Measurements from ENCODE around the gene BRAP. TPM values are rescaled to one million over a fixed set of nuclear protein-coding genes. Genes with fewer than 3 reads are reported as not detected.
A peak's percentile ranks its signal among the peaks of the same experiment; 100 is the strongest.

The BRAP gene
- total RNA-seq, 1 experiment from 2014 or later: 25.0 TPM

DNA sequence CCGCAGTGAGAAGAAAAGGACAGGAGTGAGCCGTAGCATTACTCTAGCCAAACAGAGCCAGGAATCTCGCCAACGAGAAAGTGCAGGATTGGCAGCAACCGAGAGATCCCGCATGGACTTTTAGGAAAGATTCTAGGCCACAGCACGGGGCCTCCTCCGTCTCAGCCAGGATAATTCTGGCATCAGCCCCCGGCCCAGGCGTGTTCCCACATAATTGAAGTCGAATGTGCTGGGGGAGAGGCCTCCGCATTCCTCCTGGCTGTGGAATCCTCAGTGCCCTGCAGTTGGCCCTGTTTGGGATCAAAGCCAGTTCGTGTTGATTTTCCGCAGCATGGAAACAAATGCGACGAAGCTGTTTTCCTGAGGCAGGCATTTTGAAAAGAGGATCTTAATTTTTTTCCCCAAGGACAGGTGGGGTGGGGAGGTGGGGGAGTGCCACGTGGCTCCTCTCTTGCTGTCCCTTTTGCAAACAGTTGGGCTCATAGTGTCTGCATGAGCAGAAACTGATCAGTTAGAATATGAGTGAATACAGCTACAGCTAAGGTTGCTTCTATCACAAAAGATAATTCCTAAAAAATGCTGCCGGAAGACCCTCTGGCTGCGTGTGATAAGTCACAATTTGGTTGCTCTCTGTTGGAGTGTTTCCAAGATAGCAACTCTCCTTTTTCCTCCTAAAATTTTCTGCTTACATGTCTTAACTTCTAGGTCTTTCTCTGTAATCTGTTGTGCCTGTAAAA is 49.4 kb downstream of the BRAP start:
- Histone ChIP-seq H2BK120ac (ENCODE audit: low read depth, low read length, poor library complexity, severe bottlenecking) (no peak overlapping the region), H2BK12ac (ENCODE audit: insufficient read length, low read depth, low read length) (no peak overlapping the region), H3K4me1 (ENCODE audit: insufficient read depth, low read length) (peaks cover 5% of the 10 kb centered on the region), H3K18ac (ENCODE audit: insufficient read length, low read depth, low read length) (peak overlapping the region; percentile 41), H3K9ac (ENCODE audit: extremely low read depth, insufficient read length, low read length) (peak overlapping the region; percentile 36), H2BK20ac (ENCODE audit: low read depth, low read length, poor library complexity, severe bottlenecking) (no peak overlapping the region), H4K5ac (ENCODE audit: insufficient read length, low read depth, low read length) (no peak overlapping the region), H3K79me2 (ENCODE audit: insufficient read depth, low read length) (no peaks in the 10 kb centered on the region), H2AFZ (ENCODE audit: low read length) (no peak overlapping the region), H3K27me3 (ENCODE audit: insufficient read depth, low read length) (no peaks in the 10 kb centered on the region), H3K14ac (ENCODE audit: insufficient read depth, low read length) (peak overlapping the region; percentile 49), H3K79me1 (ENCODE audit: insufficient read depth, low read depth, low read length, poor library complexity, severe bottlenecking) (no peaks in the 10 kb centered on the region), H2AK5ac (ENCODE audit: insufficient read length, low read length) (no peak overlapping the region), H3K27ac (ENCODE audit: insufficient read length, low read depth, low read length) (no peak overlapping the region), H3K23ac (ENCODE audit: insufficient read length, low read depth, low read length) (no peak overlapping the region), H4K20me1 (ENCODE audit: control insufficient read depth, insufficient read depth, insufficient read length) (no peaks in the 10 kb centered on the region), H2BK5ac (ENCODE audit: insufficient read length, low read length) (no peak overlapping the region), H3K4me2 (ENCODE audit: insufficient read depth, insufficient read length, low read length) (no peak overlapping the region), H4K91ac (ENCODE audit: insufficient read length, low read depth, low read length) (no peak overlapping the region), H3T11ph (ENCODE audit: low read length) (peak overlapping the region; percentile 22), H2BK15ac (ENCODE audit: low read depth, low read length) (no peak overlapping the region), H3K23me2 (ENCODE audit: insufficient read length, low read depth, low read length, poor library complexity, severe bottlenecking) (no peaks in the 10 kb centered on the region), H3K9me3 (ENCODE audit: control insufficient read depth, low read depth, low read length) (no peaks in the 10 kb centered on the region), H4K8ac (replicated peaks; ENCODE audit: insufficient read length, low read depth, low read length) (no peak overlapping the region), H3K56ac (ENCODE audit: insufficient read length, low read depth, low read length) (no peak overlapping the region), H3K4ac (ENCODE audit: low read depth, low read length) (no peak overlapping the region; the same call in 1 of the 2 replicates)
- peaks cover 20 to 27% of the 10 kb centered on the region in 2 experiments for H3K4me1 Mint-ChIP-seq
- DNase-seq: peak; percentile 75
- peak overlapping the region; percentile 6 to 56; a peak in 3 of 5 replicates for H3K4me3 Mint-ChIP-seq
- WGBS (ENCODE audit: extremely low coverage, insufficient read length, low lambda C conversion rate): no CpG with 5 or more reads among the region's 19 CpGs
- peak overlapping the region; percentile 87 to 98 (median 92) for H3K27ac Mint-ChIP-seq
- H3K27me3 Mint-ChIP-seq (ENCODE audit: low read depth): peaks cover 1% of the 10 kb centered on the region; the same call in 1 of the 2 replicates
- H3K9me3 Mint-ChIP-seq: no peaks in the 10 kb centered on the region
- TF ChIP-seq, protein P1, sequence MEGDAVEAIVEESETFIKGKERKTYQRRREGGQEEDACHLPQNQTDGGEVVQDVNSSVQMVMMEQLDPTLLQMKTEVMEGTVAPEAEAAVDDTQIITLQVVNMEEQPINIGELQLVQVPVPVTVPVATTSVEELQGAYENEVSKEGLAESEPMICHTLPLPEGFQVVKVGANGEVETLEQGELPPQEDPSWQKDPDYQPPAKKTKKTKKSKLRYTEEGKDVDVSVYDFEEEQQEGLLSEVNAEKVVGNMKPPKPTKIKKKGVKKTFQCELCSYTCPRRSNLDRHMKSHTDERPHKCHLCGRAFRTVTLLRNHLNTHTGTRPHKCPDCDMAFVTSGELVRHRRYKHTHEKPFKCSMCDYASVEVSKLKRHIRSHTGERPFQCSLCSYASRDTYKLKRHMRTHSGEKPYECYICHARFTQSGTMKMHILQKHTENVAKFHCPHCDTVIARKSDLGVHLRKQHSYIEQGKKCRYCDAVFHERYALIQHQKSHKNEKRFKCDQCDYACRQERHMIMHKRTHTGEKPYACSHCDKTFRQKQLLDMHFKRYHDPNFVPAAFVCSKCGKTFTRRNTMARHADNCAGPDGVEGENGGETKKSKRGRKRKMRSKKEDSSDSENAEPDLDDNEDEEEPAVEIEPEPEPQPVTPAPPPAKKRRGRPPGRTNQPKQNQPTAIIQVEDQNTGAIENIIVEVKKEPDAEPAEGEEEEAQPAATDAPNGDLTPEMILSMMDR (conservative IDR thresholded peaks at IDR 0.05): no peak
- no peaks in the 10 kb centered on the region for H3K36me3 Mint-ChIP-seq (ENCODE audit: insufficient read depth in 1 of 3, low read depth in 3 of 3)
